ENCODE measurements around the gene CAMK2N1.

DNA sequence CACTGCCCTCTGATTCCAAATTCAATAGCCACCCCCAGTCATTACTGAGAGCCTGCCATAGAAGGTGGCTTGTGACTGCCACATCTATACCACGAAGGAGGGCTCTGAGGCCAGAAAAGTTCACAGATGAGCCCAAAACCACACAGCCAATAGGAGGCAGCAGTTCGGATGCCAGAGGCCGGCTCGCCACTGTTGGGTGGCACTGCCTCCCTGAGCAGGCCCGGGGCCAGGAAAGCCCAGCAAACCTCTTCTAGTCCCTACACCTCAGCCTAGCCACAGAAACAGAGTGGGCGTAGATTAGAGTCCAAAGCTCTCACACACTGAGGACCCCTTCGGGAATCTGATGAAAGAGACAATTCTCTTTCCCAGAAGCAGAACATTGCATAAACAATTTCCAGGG, 5.9 kb upstream of the CAMK2N1 start:
- TF ChIP-seq, protein P1, sequence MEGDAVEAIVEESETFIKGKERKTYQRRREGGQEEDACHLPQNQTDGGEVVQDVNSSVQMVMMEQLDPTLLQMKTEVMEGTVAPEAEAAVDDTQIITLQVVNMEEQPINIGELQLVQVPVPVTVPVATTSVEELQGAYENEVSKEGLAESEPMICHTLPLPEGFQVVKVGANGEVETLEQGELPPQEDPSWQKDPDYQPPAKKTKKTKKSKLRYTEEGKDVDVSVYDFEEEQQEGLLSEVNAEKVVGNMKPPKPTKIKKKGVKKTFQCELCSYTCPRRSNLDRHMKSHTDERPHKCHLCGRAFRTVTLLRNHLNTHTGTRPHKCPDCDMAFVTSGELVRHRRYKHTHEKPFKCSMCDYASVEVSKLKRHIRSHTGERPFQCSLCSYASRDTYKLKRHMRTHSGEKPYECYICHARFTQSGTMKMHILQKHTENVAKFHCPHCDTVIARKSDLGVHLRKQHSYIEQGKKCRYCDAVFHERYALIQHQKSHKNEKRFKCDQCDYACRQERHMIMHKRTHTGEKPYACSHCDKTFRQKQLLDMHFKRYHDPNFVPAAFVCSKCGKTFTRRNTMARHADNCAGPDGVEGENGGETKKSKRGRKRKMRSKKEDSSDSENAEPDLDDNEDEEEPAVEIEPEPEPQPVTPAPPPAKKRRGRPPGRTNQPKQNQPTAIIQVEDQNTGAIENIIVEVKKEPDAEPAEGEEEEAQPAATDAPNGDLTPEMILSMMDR (conservative IDR thresholded peaks at IDR 0.05; ENCODE audit: low read depth in 2 of 2), result 0 out of 4 replicates have a peak, but pooled peaks of 1 of the 2 experiments have one; percentile 9
- TF ChIP-seq, protein P2, sequence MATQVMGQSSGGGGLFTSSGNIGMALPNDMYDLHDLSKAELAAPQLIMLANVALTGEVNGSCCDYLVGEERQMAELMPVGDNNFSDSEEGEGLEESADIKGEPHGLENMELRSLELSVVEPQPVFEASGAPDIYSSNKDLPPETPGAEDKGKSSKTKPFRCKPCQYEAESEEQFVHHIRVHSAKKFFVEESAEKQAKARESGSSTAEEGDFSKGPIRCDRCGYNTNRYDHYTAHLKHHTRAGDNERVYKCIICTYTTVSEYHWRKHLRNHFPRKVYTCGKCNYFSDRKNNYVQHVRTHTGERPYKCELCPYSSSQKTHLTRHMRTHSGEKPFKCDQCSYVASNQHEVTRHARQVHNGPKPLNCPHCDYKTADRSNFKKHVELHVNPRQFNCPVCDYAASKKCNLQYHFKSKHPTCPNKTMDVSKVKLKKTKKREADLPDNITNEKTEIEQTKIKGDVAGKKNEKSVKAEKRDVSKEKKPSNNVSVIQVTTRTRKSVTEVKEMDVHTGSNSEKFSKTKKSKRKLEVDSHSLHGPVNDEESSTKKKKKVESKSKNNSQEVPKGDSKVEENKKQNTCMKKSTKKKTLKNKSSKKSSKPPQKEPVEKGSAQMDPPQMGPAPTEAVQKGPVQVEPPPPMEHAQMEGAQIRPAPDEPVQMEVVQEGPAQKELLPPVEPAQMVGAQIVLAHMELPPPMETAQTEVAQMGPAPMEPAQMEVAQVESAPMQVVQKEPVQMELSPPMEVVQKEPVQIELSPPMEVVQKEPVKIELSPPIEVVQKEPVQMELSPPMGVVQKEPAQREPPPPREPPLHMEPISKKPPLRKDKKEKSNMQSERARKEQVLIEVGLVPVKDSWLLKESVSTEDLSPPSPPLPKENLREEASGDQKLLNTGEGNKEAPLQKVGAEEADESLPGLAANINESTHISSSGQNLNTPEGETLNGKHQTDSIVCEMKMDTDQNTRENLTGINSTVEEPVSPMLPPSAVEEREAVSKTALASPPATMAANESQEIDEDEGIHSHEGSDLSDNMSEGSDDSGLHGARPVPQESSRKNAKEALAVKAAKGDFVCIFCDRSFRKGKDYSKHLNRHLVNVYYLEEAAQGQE (IDR thresholded peaks at IDR 0.05; ENCODE audit: unreplicated experiment), result no peak
- TF ChIP-seq CREB1 (CRISPR knock-in tag; IDR thresholded peaks at IDR 0.05; ENCODE audit: low read depth) (no peak), POLR2AphosphoS5 (IDR thresholded peaks at IDR 0.05; ENCODE audit: low read depth) (no peak), EZH2phosphoT487 (IDR thresholded peaks at IDR 0.05; ENCODE audit: unreplicated experiment) (no peak), EZH2 (IDR thresholded peaks at IDR 0.05; ENCODE audit: low read depth, unreplicated experiment) (no peak), ZNF331 (CRISPR knock-in tag; IDR thresholded peaks at IDR 0.05; ENCODE audit: low read depth) (no peak), ZNF114 (CRISPR knock-in tag; IDR thresholded peaks at IDR 0.05) (no peak), JUNB (IDR thresholded peaks at IDR 0.05; ENCODE audit: unreplicated experiment) (no peak), NANOG (IDR thresholded peaks at IDR 0.05; ENCODE audit: borderline replicate concordance) (no peak), STAT1 (IDR thresholded peaks at IDR 0.05; ENCODE audit: unreplicated experiment) (no peak)
- TF ChIP-seq, protein P3, sequence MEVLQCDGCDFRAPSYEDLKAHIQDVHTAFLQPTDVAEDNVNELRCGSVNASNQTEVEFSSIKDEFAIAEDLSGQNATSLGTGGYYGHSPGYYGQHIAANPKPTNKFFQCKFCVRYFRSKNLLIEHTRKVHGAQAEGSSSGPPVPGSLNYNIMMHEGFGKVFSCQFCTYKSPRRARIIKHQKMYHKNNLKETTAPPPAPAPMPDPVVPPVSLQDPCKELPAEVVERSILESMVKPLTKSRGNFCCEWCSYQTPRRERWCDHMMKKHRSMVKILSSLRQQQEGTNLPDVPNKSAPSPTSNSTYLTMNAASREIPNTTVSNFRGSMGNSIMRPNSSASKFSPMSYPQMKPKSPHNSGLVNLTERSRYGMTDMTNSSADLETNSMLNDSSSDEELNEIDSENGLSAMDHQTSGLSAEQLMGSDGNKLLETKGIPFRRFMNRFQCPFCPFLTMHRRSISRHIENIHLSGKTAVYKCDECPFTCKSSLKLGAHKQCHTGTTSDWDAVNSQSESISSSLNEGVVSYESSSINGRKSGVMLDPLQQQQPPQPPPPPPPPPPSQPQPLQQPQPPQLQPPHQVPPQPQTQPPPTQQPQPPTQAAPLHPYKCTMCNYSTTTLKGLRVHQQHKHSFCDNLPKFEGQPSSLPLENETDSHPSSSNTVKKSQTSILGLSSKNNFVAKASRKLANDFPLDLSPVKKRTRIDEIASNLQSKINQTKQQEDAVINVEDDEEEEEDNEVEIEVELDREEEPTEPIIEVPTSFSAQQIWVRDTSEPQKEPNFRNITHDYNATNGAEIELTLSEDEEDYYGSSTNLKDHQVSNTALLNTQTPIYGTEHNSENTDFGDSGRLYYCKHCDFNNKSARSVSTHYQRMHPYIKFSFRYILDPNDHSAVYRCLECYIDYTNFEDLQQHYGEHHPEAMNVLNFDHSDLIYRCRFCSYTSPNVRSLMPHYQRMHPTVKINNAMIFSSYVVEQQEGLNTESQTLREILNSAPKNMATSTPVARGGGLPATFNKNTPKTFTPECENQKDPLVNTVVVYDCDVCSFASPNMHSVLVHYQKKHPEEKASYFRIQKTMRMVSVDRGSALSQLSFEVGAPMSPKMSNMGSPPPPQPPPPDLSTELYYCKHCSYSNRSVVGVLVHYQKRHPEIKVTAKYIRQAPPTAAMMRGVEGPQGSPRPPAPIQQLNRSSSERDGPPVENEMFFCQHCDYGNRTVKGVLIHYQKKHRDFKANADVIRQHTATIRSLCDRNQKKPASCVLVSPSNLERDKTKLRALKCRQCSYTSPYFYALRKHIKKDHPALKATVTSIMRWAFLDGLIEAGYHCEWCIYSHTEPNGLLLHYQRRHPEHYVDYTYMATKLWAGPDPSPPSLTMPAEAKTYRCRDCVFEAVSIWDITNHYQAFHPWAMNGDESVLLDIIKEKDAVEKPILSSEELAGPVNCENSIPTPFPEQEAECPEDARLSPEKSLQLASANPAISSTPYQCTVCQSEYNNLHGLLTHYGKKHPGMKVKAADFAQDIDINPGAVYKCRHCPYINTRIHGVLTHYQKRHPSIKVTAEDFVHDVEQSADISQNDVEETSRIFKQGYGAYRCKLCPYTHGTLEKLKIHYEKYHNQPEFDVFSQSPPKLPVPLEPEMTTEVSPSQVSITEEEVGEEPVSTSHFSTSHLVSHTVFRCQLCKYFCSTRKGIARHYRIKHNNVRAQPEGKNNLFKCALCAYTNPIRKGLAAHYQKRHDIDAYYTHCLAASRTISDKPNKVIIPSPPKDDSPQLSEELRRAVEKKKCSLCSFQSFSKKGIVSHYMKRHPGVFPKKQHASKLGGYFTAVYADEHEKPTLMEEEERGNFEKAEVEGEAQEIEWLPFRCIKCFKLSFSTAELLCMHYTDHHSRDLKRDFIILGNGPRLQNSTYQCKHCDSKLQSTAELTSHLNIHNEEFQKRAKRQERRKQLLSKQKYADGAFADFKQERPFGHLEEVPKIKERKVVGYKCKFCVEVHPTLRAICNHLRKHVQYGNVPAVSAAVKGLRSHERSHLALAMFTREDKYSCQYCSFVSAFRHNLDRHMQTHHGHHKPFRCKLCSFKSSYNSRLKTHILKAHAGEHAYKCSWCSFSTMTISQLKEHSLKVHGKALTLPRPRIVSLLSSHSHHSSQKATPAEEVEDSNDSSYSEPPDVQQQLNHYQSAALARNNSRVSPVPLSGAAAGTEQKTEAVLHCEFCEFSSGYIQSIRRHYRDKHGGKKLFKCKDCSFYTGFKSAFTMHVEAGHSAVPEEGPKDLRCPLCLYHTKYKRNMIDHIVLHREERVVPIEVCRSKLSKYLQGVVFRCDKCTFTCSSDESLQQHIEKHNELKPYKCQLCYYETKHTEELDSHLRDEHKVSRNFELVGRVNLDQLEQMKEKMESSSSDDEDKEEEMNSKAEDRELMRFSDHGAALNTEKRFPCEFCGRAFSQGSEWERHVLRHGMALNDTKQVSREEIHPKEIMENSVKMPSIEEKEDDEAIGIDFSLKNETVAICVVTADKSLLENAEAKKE (CRISPR knock-in tag; IDR thresholded peaks at IDR 0.05), result no peak
- TF ChIP-seq, protein P4, sequence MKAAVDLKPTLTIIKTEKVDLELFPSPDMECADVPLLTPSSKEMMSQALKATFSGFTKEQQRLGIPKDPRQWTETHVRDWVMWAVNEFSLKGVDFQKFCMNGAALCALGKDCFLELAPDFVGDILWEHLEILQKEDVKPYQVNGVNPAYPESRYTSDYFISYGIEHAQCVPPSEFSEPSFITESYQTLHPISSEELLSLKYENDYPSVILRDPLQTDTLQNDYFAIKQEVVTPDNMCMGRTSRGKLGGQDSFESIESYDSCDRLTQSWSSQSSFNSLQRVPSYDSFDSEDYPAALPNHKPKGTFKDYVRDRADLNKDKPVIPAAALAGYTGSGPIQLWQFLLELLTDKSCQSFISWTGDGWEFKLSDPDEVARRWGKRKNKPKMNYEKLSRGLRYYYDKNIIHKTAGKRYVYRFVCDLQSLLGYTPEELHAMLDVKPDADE (IDR thresholded peaks at IDR 0.05), result no peak

Measured in GM23338 (cell line).